Stimulated activated CD4-positive, alpha-beta T cell treated with anti-CD3 and anti-CD28 coated beads, Interleukin-4, amount 100 ng/mL, for 24 hours (primary cell): ENCODE data around the gene CCDC9.

ENCODE experiments used
- DNase-seq: peaks from one replicate; pipeline ENCODE4 v3.0.0-alpha.2; 2020

The CCDC9 gene

DNA sequence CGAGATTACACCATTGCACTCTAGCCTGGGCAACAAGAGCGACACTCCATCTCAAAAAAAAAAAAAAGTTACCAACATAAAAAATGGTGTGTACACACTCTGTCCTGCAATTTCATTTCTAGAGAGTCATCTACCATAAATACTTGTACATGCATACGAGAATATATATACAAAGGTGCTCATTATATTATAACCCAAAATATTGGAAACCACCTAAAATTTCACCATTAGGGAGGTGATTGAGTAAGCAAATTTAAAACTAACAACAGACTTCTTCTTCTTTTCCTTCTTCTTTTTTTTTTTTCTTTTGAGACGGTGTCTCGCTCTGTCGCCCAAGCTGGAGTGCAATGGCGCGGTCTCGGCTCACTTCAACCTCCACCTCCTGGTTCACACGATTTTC lies 45.9 kb downstream of the CCDC9 start:
- no peak for DNase-seq

DNA sequence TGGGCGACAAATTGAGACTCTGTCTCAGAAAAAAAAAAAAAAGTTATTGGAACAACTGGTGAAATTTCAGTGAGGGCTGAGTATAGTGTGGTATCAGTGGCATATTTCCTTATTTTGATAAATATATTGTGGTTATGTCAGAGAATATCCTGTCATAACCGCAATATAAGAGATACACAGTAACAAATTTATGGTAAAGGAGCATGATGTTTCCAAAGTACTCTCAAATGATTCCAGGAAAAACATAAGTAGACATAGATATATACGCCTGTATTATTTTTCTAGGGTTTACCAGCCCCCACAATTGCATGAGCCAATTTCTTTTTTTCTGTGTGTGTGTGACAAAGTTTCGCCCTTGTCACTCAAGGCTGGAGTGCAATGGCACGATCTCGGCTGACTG lies 47.6 kb downstream of the CCDC9 start:
- DNase-seq, result no peak

DNA sequence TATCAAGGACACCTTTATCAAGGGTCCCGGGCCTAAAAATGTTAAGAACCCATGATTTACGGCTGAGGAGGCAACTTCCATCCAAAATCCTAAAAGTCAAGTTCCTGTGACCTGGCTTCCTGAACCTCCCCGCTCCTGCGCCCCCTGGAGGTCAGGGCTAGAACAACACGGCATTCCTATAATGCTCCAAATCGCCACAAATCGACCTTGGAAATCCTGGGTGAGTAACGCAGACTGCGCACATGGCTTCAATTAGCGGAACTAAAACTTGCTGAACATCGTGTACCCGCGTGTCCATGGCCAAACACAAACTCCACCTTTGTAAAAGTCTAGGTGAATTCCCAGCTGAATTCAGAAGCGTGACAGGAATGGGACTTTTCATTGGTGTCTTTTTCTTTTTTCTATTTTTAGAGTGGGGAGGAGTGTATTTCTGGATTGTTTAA lies 49.0 kb downstream of the CCDC9 start:
- DNase-seq, result peak; percentile 60

DNA sequence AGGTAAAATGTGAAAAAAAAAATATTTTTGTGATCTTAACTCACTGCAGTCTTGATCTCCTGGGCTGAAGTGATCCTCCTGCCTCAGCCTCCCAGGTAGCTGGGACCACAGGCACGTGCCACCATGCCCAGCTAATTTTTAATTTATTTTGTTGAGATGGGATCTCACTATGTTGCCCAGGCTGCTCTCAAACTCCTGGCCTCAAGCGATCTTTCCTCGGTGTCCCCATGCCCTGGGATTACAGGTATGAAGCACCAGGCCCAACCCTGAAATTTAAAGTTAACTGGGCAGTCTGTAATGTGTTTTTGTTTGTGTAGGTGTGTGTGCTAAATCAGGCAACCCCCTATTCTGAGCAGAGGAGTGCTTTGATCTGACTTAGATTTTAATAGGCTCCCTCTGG lies 50.0 kb downstream of the CCDC9 start:
- no peak for DNase-seq

- no peak for DNase-seq
Observed at GRCh38 chr19:47309038-47309437, 52.7 kb downstream of the CCDC9 start.

- DNase-seq, result no peak
Observed at GRCh38 chr19:47309608-47310007, 53.3 kb downstream of the CCDC9 start, which contains the start of gene C5AR1. C5AR1 (plus strand) TSS chr19:47309861; CDS start chr19:47309896, 35 bp downstream.

DNA sequence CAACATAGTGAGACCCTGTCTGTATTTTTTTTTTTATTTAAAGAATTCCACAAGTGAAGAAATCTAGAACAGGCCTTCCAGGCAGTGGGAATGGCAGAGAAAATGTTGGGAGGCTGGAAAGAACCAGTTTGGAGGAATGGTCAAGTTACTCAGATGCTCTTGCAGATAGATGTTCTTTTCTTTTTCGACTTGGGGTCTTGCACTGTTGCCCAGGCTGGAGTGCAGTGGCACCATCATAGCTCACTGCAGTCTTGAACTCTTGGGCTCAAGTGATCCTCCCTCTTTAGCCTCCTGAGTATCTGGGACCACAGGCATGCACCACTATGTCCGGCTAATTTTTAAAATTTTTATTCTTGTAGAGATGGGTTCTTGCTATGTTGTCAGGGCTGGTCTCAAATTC lies 54.0 kb downstream of the CCDC9 start:
- DNase-seq, result no peak

- DNase-seq, result no peak
Observed at GRCh38 chr19:47310819-47311218, 54.5 kb downstream of the CCDC9 start.

DNA sequence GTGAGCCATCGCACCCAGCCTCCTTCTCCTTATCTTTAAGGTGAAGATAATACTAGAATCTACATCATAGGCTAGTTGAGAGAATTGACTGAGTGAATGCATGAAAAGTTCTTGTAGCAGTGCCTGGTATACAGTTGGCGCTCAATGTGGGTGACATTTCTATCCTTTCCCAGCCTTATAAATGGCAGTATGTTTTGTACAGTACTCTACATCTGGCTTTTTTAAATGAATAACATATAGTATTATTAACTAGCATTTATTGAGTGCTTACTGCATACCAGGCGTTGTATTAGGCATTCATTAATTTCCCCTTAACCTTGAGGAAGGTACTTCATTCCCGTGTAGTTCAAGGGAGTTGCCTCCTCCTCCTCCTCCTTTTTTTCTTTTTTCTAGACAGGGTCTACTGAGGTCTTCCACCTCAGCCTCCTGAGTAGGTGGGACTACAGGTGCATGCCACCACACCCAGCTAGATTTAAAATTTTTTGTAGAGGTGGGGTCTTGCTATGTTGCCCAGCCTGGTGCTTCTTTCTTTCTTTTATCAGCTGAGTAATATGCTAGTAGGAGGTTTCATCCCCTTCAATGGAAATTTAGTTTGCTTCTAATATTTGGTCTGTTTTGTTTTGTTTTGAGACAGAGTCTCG lies 56.2 kb downstream of the CCDC9 start:
- no peak for DNase-seq

GRCh38 chr19:47313754-47314295 lies 57.5 kb downstream of the CCDC9 start:
- DNase-seq, result no peak

- peak; percentile 33 for DNase-seq
Observed at GRCh38 chr19:47315125-47315821, 58.9 kb downstream of the CCDC9 start.

DNA sequence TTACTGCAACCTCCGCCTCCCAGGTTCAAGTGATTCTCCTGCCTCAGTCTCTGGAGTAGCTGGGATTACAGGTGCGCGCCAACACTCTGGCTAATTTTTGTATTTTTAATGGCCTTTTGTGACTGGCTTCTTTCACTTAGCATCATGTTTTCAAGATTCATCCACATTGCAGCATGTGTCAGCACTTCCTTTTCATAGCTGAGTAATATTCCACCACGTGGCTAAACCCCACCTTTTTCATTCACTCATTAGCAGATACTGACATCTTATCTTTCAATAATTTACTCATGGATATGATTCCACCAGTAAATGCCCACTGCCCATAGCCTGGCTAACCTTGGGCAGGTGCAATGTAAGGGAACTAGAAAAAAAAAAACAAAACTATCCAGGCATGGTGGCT lies 60.2 kb downstream of the CCDC9 start:
- no peak for DNase-seq

DNA sequence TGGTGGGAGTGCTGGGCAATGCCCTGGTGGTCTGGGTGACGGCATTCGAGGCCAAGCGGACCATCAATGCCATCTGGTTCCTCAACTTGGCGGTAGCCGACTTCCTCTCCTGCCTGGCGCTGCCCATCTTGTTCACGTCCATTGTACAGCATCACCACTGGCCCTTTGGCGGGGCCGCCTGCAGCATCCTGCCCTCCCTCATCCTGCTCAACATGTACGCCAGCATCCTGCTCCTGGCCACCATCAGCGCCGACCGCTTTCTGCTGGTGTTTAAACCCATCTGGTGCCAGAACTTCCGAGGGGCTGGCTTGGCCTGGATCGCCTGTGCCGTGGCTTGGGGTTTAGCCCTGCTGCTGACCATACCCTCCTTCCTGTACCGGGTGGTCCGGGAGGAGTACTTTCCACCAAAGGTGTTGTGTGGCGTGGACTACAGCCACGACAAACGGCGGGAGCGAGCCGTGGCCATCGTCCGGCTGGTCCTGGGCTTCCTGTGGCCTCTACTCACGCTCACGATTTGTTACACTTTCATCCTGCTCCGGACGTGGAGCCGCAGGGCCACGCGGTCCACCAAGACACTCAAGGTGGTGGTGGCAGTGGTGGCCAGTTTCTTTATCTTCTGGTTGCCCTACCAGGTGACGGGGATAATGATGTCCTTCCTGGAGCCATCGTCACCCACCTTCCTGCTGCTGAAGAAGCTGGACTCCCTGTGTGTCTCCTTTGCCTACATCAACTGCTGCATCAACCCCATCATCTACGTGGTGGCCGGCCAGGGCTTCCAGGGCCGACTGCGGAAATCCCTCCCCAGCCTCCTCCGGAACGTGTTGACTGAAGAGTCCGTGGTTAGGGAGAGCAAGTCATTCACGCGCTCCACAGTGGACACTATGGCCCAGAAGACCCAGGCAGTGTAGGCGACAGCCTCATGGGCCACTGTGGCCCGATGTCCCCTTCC lies 63.9 kb downstream of the CCDC9 start:
- no peak for DNase-seq
